ENCODE data around the gene AOPEP.

AOPEP gene

DNA sequence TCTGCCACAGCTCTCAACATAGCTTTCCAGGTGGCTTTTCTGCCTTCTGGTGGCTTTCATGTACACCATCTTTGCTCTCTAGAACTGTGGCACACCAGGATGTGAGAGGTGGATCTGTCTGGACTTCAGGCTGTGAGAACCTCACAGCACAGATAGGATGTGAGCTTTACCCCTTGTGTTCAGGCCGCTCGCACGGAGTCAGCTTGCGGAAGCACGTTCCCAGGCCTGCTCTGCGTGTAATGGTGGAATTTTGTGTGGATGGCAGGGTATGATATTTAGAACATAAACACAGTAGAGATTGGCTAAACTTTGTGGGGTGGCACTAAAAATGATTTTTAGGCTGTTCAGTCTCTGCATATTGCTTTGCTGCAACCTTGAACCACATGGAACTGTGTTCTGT lies 340.6 kb downstream of the AOPEP start:
- no peak for DNase-seq

DNA sequence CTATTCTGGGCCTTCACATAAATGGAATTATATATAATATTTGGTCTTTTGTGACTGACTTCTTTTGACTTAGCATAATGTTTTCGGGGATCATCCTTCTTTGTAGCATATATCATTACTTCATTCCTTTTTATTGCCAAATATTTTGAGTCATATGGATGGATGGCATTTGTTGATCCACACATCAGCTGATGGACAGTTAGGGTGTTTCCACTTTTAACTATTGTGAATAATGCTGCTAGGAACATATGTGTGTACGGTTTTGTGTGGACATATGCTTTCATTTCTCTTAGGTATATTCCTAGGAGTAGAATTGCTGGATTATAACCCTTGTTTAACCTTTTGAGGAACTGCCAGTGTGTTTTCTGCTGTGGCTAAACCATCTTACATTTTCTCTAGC lies 341.4 kb downstream of the AOPEP start:
- no peak for DNase-seq

GRCh38 chr9:95070549-95071021 lies 344.1 kb downstream of the AOPEP start:
- DNase-seq = no peak

DNA sequence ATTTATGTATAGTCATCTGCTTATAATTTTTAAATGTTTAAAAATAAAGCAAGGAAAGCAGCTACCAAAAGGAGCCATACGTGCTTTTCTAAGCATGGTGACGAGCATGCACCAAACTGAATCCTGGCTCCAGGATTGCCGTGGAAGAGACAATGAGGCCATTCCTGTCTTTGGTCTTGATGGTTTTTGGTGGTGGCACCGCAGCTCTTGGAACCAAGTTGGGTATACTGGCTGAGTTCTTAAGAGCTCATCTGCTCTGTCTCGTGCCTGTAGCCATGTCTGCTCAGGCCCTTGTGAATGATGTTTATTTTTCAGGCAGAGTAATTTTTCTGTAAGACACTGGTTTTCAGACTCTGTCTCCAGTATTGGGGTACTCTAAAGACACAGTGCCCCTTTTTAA lies 345.0 kb downstream of the AOPEP start:
- no peak for DNase-seq

GRCh38 chr9:95071925-95072324 lies 345.4 kb downstream of the AOPEP start:
- DNase-seq = no peak

- no peak for DNase-seq
Measured at GRCh38 chr9:95073042-95073607, 346.6 kb downstream of the AOPEP start.

DNA sequence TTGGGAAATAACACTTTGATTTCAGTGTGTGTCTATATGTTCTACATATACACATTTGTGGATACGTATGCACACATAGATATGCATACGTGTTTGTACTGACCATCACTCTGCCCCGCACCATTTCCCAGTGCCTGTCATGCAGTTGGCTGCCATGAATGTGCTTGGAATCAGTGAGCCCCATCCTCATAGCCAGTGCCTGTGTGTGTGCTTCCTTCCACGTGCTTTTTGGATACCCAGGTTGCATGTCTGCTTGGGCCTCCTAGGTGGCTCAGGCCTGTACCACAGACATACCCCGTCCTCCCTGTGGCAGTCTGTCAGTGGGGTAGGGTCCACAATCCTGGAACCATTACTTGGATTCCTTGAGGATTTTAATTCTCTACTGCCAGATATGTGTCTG lies 347.4 kb downstream of the AOPEP start:
- no peak for DNase-seq

DNA sequence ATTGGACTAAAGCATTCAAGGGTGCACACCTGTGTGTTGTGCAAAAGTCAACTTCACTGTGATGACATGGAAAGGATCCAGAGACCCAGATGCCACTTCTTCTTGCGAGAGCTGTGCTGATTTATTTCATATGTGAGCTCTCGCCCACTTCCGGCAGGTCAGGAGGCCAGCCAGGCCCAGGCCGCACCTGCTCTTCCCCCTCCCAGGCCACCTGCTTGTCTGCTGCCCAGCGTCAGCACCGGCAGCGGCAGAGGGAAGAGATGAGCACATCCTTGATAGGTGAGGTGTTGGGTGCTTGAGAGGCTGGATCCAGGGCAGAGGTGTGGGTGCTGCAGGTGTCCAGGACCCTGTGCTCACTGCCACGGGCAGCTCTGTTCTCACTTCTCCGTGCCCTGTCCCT lies 348.1 kb downstream of the AOPEP start:
- DNase-seq = peak in 1 of 14 donors; percentile 11

DNA sequence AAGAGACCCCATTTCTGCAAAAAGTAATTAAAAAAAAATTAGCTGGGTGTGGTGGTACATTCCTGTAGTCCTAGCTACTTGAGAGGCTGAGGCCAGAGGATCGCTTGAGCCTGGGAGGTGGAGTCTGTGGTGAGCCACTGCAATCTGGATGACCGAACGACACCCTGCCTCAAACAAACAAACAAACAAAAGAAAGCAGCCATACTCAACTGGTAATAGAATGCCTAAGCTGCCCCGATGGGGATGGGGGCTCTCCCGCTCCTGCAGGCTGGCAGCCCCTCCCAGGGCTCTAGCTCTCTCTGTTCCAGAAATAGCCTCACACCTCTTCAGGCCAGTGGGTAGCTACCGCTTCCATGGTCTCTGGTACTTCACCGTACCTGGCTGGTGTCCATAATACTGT lies 349.2 kb downstream of the AOPEP start:
- DNase-seq = no peak

DNA sequence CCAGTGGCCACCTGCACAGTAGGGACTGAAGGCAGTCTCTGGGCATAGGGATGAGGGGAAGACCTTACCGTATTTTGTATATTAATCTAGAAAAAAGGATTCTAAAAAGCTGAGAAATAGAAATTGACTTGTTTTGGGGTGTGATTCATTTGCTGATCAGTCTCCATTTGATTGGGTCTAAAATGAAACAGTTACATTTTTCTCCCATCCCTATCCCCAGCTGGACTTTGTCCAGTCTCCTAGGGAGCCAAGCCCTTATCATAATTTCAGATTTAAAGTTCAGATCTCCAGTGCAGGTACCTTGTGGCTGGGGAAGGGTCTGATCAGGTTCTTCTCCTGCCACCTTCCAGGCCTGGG lies 350.2 kb downstream of the AOPEP start:
- no peak for DNase-seq

GRCh38 chr9:95077053-95077765 lies 350.7 kb downstream of the AOPEP start:
- DNase-seq = peak in 5 of 14 donors; percentile 27 to 57 (median 48)

- peak in 1 of 14 donors; percentile 59 for DNase-seq
Measured at GRCh38 chr9:95077766-95078370, 351.4 kb downstream of the AOPEP start.

DNA sequence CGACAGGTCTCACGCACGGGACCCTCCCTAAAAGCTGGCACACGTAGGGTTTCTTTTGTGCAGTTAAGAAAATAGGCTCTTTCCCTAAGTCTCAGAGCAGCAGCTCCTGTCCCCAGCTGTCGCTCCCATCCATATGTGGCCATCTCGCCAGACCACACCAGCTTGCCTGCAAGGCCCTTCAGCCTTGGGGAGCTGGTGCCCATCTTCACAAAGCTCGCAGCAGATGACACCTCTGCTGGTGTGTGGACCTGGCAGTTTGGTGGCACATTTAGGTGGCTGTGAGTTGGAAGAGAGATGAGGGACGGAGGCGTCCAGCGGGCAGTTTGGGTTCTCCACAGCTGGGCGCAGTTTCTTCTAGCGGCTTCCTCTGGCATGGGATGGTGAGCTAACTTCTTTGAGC lies 352.0 kb downstream of the AOPEP start:
- DNase-seq = no peak

DNA sequence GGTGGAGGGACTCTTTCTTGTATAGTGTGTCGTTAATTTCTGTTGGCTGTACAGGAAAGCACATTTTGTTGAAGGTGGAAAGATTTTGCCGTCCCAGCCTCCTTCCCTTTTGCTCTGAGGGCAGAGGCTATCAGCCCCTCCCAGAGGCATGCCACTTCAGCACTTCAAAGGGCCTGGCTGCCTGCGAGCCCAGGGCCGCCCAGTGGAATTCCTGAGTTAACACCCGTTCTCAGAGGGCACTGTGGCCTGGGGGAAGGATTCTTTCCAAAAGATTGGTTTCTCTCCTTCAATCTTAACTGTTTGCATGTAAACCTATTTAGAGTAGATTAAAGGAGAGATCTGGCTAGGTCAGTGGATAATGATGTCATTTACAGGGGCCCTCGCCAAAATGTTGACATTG lies 352.4 kb downstream of the AOPEP start:
- DNase-seq = no peak

DNA sequence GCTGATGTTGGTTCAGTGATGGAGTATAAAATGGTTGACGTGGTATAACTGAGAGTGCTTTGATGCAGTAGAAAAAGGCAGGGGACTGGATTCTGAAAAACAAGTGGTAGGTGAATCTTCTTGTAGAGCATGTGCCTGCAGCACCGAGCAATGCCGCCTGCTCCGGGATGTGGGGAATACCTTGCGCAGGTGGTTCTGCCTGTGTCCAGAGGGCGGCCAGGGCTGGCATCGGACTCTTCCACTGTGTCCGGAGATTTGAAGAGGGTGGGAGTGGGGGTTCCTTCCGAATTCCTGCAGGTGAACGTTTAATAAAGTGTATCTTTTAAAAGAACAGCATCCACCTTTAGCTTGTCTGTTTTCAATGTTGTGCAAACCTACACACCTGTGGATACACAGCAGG lies 353.0 kb downstream of the AOPEP start:
- no peak for DNase-seq

GRCh38 chr9:95080961-95081647 lies 354.6 kb downstream of the AOPEP start:
- DNase-seq = peak in 9 of 14 donors; percentile 41 to 79 (median 64)

GRCh38 chr9:95081998-95082397 lies 355.5 kb downstream of the AOPEP start:
- peak in 1 of 14 donors; percentile 43 for DNase-seq

- DNase-seq = peak in 1 of 14 donors; percentile 59
Measured at GRCh38 chr9:95082401-95083084, 356.0 kb downstream of the AOPEP start.

DNA sequence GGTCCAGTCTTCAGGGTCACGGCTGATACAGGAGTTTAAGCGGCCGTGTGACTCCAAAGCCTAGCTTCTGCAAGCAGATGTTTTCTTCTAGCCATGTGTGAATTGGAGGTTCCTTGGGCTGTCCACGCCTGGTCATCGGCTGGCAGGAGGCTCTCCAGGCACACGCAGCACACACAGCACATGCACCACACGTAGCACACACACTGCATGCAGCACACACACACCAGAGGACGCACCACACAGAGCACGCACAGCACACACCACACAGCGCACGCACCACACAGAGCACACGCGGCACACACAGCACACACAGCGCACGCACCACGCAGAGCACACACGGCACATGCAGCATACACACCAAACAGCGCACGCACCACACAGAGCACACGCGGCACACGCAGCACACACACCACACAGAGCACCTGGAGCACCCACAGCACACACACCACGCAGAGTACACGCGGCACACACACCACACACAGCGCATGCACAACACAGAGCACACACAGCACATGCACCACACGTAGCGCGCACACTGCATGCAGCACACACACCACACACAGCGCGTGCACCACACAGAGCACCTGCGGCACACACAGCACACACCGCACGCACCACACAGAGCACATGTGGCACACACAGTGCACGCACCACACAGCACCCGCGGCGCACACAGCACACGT lies 356.7 kb downstream of the AOPEP start:
- no peak for DNase-seq

- DNase-seq = no peak
Measured at GRCh38 chr9:95084254-95084934, 357.9 kb downstream of the AOPEP start.

- DNase-seq = peak in 1 of 14 donors; percentile 27
Measured at GRCh38 chr9:95085036-95085770, 358.7 kb downstream of the AOPEP start.

Data from C1 segment of cervical spinal cord (tissue), 14 donors.